ENCODE results near the gene ADAMTS19.

- TF ChIP-seq POLR2A (IDR thresholded peaks at IDR 0.05) (no peak), CTCF (IDR thresholded peaks at IDR 0.05) (no peak), POLR2AphosphoS5 (IDR thresholded peaks at IDR 0.05) (no peak)
These were observed 308.6 kb downstream of the ADAMTS19 start for GRCh38 chr5:129768735-129769134.
